Fibroblast of skin of right quadriceps (primary cell): ENCODE measurements around the gene CCNY.
A peak's percentile ranks its signal among the peaks of the same experiment; 100 is the strongest.

Experiments
- DNase-seq: peaks from one replicate; pipeline ENCODE4 v3.0.0-alpha.2; 2013

The CCNY gene

GRCh38 chr10:35568483-35569015, 232.2 kb downstream of the CCNY start:
- DNase-seq: no peak

- no peak for DNase-seq
Observed at GRCh38 chr10:35569111-35569707, 232.9 kb downstream of the CCNY start.

- no peak for DNase-seq
Observed at GRCh38 chr10:35569836-35570235, 233.5 kb downstream of the CCNY start.

- DNase-seq: no peak
Observed at GRCh38 chr10:35570397-35570796, 234.1 kb downstream of the CCNY start.

GRCh38 chr10:35572583-35572982, 236.3 kb downstream of the CCNY start:
- DNase-seq: no peak

GRCh38 chr10:35573796-35574195, 237.5 kb downstream of the CCNY start:
- DNase-seq: no peak

GRCh38 chr10:35574924-35575352, 238.6 kb downstream of the CCNY start:
- peak; percentile 84 for DNase-seq

GRCh38 chr10:35575640-35576039, 239.3 kb downstream of the CCNY start:
- DNase-seq: no peak

- DNase-seq: no peak
Observed at GRCh38 chr10:35576730-35577129, 240.4 kb downstream of the CCNY start.

GRCh38 chr10:35577926-35578617, 241.8 kb downstream of the CCNY start:
- DNase-seq: peak; percentile 17

- no peak for DNase-seq
Observed at GRCh38 chr10:35578618-35578956, 242.3 kb downstream of the CCNY start.

GRCh38 chr10:35579116-35579515, 242.8 kb downstream of the CCNY start:
- no peak for DNase-seq

- no peak for DNase-seq
Observed at GRCh38 chr10:35579726-35580422, 243.6 kb downstream of the CCNY start.

- DNase-seq: no peak
Observed at GRCh38 chr10:35580423-35580770, 244.1 kb downstream of the CCNY start.

GRCh38 chr10:35581655-35582054, 245.3 kb downstream of the CCNY start:
- DNase-seq: no peak

GRCh38 chr10:35584946-35585345, 248.6 kb downstream of the CCNY start:
- no peak for DNase-seq

GRCh38 chr10:35585356-35585755, 249.0 kb downstream of the CCNY start:
- no peak for DNase-seq

- DNase-seq: no peak
Observed at GRCh38 chr10:35585903-35586535, 249.7 kb downstream of the CCNY start.

GRCh38 chr10:35588836-35589235, 252.5 kb downstream of the CCNY start:
- no peak for DNase-seq

- no peak for DNase-seq
Observed at GRCh38 chr10:35592441-35592840, 256.1 kb downstream of the CCNY start.

GRCh38 chr10:35594115-35595079, 258.1 kb downstream of the CCNY start:
- no peak for DNase-seq

- DNase-seq: no peak
Observed at GRCh38 chr10:35595106-35595505, 258.8 kb downstream of the CCNY start.
